Measurements from ENCODE around the gene XK. TPM values are rescaled to one million over a fixed set of nuclear protein-coding genes. Genes with fewer than 3 reads are reported as not detected.

Gene XK
- total and polyA plus RNA-seq, 10 donors: 0.09 to 6.5 (median 1.0) TPM

Other genes with a start within 250 kb of the XK start
- under 1 TPM; 0.49 to 0.88 (median 0.68) TPM for gene LANCL3, start 114.1 kb upstream of the XK start, total RNA-seq
- gene LANCL3, start 114.1 kb upstream of the XK start, polyA plus RNA-seq: under 1 TPM; under 0.01 to 0.11 (median 0.03) TPM
- 100 to 1,000 TPM; 129 to 231 (median 200) TPM for gene CYBB, start 94.3 kb downstream of the XK start, total RNA-seq
- 10 to 100 TPM; 30.5 to 38.7 (median 35.5) TPM for gene CYBB, start 94.3 kb downstream of the XK start, polyA plus RNA-seq
- 10 to 100 TPM; 15.8 to 29.8 (median 19.3) TPM for gene DYNLT3, start 161.8 kb downstream of the XK start, total RNA-seq
- 10 to 100 TPM; 12.3 to 17.6 (median 13.6) TPM for gene DYNLT3, start 161.8 kb downstream of the XK start, polyA plus RNA-seq

Measured in spleen (tissue), 10 donors.